ENCODE measurements around the gene NFE2L2. TPM values are rescaled to one million over a fixed set of nuclear protein-coding genes. Genes with fewer than 3 reads are reported as not detected.

Gene NFE2L2
- total and polyA plus RNA-seq, 2 donors (not counting 1 experiment from before 2014, with no cell fraction given), result 142 to 166 TPM

DNA sequence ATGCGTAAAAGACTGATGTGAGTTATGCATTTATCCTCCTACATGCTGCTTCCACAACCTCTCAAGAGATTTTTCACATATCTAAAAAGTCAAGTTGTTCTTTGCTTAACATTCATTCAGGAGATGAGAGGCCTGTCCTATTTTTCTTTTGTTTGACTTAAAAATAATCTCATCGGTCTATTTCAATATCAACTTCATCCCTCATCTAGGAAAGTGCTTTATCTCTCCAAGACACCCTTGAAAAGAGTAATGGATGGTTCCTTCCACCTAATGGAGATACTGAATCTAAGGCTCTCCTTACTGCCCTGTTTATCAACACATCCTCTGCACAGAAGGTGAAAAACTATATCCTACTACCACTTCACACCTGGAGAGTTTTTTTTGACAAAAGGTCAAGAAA, 2.4 kb downstream of the NFE2L2 start:
- Histone ChIP-seq H4K20me1 (ENCODE audit: control insufficient read depth, extremely low read depth, insufficient read depth, low read length) (peaks cover 5% of the 10 kb centered on the region), H3K9ac (ENCODE audit: insufficient read depth, low read length) (no peak overlapping the region), H3K79me2 (ENCODE audit: control insufficient read depth, insufficient read depth, low read length) (peaks cover 70% of the 10 kb centered on the region), H3K9me3 (ENCODE audit: control insufficient read depth, insufficient read depth, low read depth, low read length) (no peaks in the 10 kb centered on the region), H3K36me3 (ENCODE audit: control insufficient read depth, insufficient read depth, low read length) (no peaks in the 10 kb centered on the region), H3K4me3 (replicated peaks in 1 of 4; ENCODE audit: control extremely low read depth in 1 of 4, insufficient read depth in 1 of 4, low read depth in 3 of 4, low read length in 4 of 4) (peak overlapping the region; percentile 60 to 89 (median 82)), H2AFZ (ENCODE audit: low read length) (no peak overlapping the region), H3K4me2 (ENCODE audit: extremely low read depth, insufficient read depth, low read length) (peak overlapping the region; percentile 81), H3K27me3 (ENCODE audit: control insufficient read depth, insufficient read depth, low read length) (no peaks in the 10 kb centered on the region), H3K4me1 (ENCODE audit: control insufficient read depth, extremely low read depth, insufficient read depth, low read length) (peaks cover 4% of the 10 kb centered on the region), H3K27ac (ENCODE audit: insufficient read depth, low read length) (peak overlapping the region; percentile 97)
- DNase-seq (ENCODE audit: low read depth in 2 of 2), result no peak
- TF ChIP-seq, protein P1, sequence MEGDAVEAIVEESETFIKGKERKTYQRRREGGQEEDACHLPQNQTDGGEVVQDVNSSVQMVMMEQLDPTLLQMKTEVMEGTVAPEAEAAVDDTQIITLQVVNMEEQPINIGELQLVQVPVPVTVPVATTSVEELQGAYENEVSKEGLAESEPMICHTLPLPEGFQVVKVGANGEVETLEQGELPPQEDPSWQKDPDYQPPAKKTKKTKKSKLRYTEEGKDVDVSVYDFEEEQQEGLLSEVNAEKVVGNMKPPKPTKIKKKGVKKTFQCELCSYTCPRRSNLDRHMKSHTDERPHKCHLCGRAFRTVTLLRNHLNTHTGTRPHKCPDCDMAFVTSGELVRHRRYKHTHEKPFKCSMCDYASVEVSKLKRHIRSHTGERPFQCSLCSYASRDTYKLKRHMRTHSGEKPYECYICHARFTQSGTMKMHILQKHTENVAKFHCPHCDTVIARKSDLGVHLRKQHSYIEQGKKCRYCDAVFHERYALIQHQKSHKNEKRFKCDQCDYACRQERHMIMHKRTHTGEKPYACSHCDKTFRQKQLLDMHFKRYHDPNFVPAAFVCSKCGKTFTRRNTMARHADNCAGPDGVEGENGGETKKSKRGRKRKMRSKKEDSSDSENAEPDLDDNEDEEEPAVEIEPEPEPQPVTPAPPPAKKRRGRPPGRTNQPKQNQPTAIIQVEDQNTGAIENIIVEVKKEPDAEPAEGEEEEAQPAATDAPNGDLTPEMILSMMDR (conservative IDR thresholded peaks at IDR 0.05 in 1 of 2, IDR thresholded peaks at IDR 0.05 in 1 of 2; ENCODE audit: low read depth in 1 of 2, low read length in 2 of 2), result no peak
- no peak for TF ChIP-seq EZH2 (IDR thresholded peaks at IDR 0.05; ENCODE audit: low read length, missing control alignments)

DNA sequence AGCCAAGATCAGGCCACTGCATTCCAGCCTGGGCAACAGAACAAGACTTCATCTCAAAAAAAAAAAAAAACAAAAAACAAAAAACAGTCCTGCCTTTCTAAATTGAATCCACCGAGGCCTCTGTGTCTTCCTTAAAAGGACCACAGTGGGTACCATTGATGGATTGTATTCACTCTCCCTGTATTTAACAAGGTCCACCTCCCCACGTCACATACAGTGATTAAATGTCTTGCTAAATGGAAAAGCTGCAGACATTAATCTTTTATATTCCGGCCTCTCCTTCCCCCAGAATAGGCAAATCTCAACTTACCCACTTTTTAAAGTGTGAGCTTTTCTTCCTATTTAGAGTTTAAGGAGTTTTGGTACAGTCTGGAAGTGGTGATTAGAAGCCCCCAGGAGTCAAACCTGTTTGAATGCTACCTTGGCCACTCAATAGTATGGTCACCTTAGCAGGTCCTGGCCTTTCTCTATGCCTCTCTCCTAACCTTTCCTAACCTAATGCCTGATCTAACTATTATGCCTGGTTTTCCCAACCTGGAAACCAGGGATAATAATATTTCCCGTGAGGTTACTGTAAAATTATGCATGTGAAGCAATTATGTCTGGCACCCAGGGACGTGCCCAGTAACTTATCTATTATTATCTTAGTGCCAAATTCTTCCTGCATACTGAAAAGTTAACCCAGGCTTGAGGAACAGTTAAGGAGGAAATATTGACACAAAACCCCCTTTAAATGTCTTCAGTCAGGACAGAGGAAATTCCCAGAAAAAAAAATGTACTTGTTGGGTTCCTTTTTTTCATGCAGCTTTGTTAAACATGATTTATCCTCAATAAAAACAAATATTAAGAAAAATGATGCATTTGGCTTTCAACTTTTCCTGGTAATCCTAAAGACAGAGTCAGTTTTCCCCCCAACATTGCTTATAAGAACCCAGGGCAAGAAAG, 3.1 kb downstream of the NFE2L2 start:
- Histone ChIP-seq H3K4me1 (ENCODE audit: control insufficient read depth, extremely low read depth, insufficient read depth, low read length) (peaks cover 4% of the 10 kb centered on the region), H3K36me3 (ENCODE audit: control insufficient read depth, insufficient read depth, low read length) (no peaks in the 10 kb centered on the region), H3K4me2 (ENCODE audit: extremely low read depth, insufficient read depth, low read length) (peak overlapping the region; percentile 81), H3K27ac (ENCODE audit: insufficient read depth, low read length) (peak overlapping the region; percentile 97), H4K20me1 (ENCODE audit: control insufficient read depth, extremely low read depth, insufficient read depth, low read length) (peaks cover 7% of the 10 kb centered on the region), H3K79me2 (ENCODE audit: control insufficient read depth, insufficient read depth, low read length) (peaks cover 77% of the 10 kb centered on the region), H3K9ac (ENCODE audit: insufficient read depth, low read length) (no peak overlapping the region), H3K9me3 (ENCODE audit: control insufficient read depth, insufficient read depth, low read depth, low read length) (no peaks in the 10 kb centered on the region), H3K4me3 (replicated peaks in 1 of 4; ENCODE audit: control extremely low read depth in 1 of 4, insufficient read depth in 1 of 4, low read depth in 3 of 4, low read length in 4 of 4) (peak overlapping the region; percentile 60 to 89 (median 82)), H2AFZ (ENCODE audit: low read length) (no peak overlapping the region), H3K27me3 (ENCODE audit: control insufficient read depth, insufficient read depth, low read length) (no peaks in the 10 kb centered on the region)
- DNase-seq (ENCODE audit: low read depth in 2 of 2), result peak in 1 of 2 donors; percentile 29
- TF ChIP-seq EZH2 (IDR thresholded peaks at IDR 0.05; ENCODE audit: low read length, missing control alignments), result no peak
- TF ChIP-seq, protein P1 (conservative IDR thresholded peaks at IDR 0.05 in 1 of 2, IDR thresholded peaks at IDR 0.05 in 1 of 2; ENCODE audit: low read depth in 1 of 2, low read length in 2 of 2), result no peak

GRCh38 chr2:177260379-177260778, 4.1 kb downstream of the NFE2L2 start:
- H2AFZ ChIP-seq (ENCODE audit: low read length), result no peak overlapping the region
- no peak overlapping the region for H3K9ac ChIP-seq (ENCODE audit: insufficient read depth, low read length)
- peak overlapping the region; percentile 6 to 89 (median 74) for H3K4me3 ChIP-seq (replicated peaks in 1 of 4; ENCODE audit: control extremely low read depth in 1 of 4, insufficient read depth in 1 of 4, low read depth in 3 of 4, low read length in 4 of 4)
- TF ChIP-seq, protein P1 (conservative IDR thresholded peaks at IDR 0.05 in 1 of 2, IDR thresholded peaks at IDR 0.05 in 1 of 2; ENCODE audit: low read depth in 1 of 2, low read length in 2 of 2), result no peak
- no peak for TF ChIP-seq EZH2 (IDR thresholded peaks at IDR 0.05; ENCODE audit: low read length, missing control alignments)
- peaks cover 5% of the 10 kb centered on the region for H3K4me1 ChIP-seq (ENCODE audit: control insufficient read depth, extremely low read depth, insufficient read depth, low read length)
- peak overlapping the region; percentile 26 for H3K27ac ChIP-seq (ENCODE audit: insufficient read depth, low read length)
- H3K9me3 ChIP-seq (ENCODE audit: control insufficient read depth, insufficient read depth, low read depth, low read length), result no peaks in the 10 kb centered on the region
- peak overlapping the region; percentile 81 for H3K4me2 ChIP-seq (ENCODE audit: extremely low read depth, insufficient read depth, low read length)
- no peaks in the 10 kb centered on the region for H3K27me3 ChIP-seq (ENCODE audit: control insufficient read depth, insufficient read depth, low read length)
- H3K79me2 ChIP-seq (ENCODE audit: control insufficient read depth, insufficient read depth, low read length), result peaks cover 87% of the 10 kb centered on the region
- H4K20me1 ChIP-seq (ENCODE audit: control insufficient read depth, extremely low read depth, insufficient read depth, low read length), result peaks cover 9% of the 10 kb centered on the region
- no peaks in the 10 kb centered on the region for H3K36me3 ChIP-seq (ENCODE audit: control insufficient read depth, insufficient read depth, low read length)
- no peak for DNase-seq (ENCODE audit: low read depth in 2 of 2)

All from fibroblast of lung (primary cell).